DND-41 (cell line): ENCODE results near the gene CEP162.

ENCODE experiments used
- EZH2 ChIP-seq: IDR thresholded peaks from 3 replicates; pipeline ENCODE4 v1.6.1; 2012; ENCODE audit warnings: borderline replicate concordance, low read depth, mild to moderate bottlenecking, moderate library complexity, low read length, inconsistent platforms; ENCODE audit not compliant: severe bottlenecking
- TF ChIP-seq, protein P1 (sequence below): IDR thresholded peaks from 2 replicates; pipeline ENCODE4 v1.5.1; 2012; ENCODE audit warnings: borderline replicate concordance, low read length, moderate library complexity, mild to moderate bottlenecking; ENCODE audit not compliant: poor library complexity, severe bottlenecking; ENCODE audit errors: extremely low read depth

DNA sequence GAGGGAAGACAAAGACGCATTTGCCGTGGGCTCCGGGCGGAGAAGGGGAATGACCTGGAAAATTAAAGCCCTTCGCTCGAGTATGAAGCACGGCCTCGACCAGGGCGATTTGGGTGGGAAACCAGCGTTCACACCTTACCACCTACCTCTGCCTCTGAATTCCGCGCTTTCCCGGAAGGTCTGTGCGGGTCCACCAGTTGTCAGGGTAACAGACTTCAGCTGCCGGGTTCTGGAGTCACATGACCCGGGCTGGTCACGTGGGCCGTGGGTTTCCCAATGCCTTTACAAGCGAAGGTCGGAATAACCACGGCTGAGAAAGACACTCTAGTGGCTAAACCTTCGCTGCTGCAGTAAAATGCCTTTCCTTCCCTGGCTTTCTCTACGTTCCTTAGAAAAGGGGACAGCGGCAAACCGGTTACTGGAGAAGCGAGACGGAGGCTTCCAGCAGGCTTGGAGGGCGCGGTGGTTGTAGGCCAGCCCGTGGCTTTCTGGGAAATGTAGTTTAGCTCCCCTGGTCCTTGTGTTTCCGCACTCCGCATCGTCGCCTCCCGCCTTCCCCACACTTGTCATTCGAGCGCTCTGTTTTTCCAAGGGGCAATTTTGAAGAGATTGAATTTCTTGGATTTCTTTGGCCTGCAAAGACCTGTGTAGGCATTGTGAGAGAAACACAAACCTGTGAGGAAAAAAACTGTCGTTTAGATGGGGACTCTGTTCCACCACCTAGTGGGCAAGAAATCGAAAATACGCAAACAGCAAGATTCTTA is at the start of gene CEP162:
- TF ChIP-seq, protein P1, sequence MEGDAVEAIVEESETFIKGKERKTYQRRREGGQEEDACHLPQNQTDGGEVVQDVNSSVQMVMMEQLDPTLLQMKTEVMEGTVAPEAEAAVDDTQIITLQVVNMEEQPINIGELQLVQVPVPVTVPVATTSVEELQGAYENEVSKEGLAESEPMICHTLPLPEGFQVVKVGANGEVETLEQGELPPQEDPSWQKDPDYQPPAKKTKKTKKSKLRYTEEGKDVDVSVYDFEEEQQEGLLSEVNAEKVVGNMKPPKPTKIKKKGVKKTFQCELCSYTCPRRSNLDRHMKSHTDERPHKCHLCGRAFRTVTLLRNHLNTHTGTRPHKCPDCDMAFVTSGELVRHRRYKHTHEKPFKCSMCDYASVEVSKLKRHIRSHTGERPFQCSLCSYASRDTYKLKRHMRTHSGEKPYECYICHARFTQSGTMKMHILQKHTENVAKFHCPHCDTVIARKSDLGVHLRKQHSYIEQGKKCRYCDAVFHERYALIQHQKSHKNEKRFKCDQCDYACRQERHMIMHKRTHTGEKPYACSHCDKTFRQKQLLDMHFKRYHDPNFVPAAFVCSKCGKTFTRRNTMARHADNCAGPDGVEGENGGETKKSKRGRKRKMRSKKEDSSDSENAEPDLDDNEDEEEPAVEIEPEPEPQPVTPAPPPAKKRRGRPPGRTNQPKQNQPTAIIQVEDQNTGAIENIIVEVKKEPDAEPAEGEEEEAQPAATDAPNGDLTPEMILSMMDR: peak; percentile 78
- no peak for TF ChIP-seq EZH2
